GM18867 (cell line): ENCODE data around the gene FAM151A.
A peak's percentile ranks its signal among the peaks of the same experiment; 100 is the strongest.

Source experiments
- ATAC-seq: cut with Tn5 transposase; IDR thresholded peaks from one replicate; pipeline ENCODE4 v1.9.1; 2021; ENCODE audit warnings: mild to moderate bottlenecking, moderate library complexity; ENCODE audit not compliant: unreplicated experiment

Gene FAM151A

DNA sequence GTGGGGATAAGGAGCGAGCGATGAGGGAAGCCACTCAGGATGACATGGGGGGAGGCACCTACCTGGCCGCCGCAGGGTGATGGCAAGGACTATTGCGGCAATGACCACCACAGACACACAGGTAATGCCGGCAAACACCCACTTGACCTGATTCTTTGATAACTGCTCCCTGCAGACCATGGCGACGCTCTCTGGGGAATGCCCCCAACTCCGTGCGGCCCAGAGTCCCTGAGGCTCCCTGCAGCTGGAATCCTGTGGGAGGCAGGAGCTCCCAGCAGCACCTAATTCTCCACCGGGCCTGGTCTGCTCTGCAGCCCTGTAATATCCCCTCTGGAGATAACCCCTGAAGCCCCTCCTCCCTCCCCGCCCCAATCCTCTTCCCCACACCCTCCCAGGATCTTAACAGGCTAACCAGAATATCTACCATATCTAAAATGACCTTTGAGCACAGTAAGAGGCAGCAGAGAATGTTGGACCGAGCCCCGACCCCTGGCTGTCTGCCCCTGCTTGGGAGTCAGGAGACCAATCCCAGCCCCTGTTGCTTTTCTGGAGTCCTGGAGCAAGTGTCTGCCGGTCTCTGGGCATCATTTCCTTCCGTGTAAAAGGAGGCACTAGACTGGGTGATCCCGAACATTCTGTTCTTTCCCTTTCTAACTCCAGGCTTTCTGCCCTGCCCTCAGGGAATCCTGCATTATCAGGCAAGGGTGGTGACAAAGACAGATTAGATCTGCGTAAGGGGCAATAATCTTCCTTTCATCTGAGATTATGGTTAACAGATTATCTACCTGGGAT is at the start of gene FAM151A:
Gene FAM151A (minus strand): TSS at position 310 of the 792 bp plus-strand sequence. CDS start 130 bp downstream, at position 180.
- ATAC-seq = no peak

GRCh38 chr1:54671985-54672608 is 48.8 kb upstream of the FAM151A start:
- ATAC-seq = peak; percentile 54

DNA sequence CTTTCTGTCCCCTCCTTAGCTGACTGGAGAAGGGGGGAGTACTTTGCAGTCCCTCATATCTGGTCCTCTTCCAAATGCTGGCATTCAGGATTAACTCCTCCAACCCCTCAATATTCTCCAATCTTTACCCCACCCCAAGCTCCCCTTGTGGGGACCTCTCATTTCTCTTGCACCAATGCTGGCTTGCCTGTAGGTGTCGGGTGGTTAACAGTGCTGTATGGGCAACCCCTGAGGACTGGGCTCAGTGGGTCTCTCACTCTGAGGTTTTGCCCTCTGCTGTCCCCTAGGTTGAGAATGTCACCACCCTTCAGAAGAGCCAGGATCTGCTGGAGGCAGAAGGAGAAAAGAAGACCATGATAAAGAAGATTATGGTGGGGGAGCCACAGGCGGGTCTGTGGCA is 45.2 kb upstream of the FAM151A start:
- no peak for ATAC-seq

GRCh38 chr1:54667797-54668196 is 44.5 kb upstream of the FAM151A start:
- no peak for ATAC-seq

DNA sequence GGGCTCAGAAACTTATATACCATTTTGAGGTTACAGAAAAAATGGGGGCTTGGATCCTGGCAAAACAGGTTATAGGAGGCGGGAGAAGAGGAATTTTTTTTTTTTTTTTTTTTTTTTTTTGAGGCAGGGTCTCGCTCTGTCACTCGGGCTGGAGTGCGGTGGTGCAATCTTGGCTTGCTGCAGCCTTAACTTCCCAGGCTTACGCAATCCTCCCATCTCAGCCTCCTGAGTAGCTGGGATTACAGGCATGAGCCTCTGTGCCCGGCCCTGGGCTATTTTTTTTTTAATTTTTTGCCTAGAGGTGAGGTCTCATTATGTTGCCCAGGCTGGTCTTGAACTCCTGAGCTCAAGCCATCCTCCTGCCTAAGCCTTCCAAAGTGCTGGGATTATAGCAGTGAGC is 43.0 kb upstream of the FAM151A start:
- ATAC-seq = no peak

DNA sequence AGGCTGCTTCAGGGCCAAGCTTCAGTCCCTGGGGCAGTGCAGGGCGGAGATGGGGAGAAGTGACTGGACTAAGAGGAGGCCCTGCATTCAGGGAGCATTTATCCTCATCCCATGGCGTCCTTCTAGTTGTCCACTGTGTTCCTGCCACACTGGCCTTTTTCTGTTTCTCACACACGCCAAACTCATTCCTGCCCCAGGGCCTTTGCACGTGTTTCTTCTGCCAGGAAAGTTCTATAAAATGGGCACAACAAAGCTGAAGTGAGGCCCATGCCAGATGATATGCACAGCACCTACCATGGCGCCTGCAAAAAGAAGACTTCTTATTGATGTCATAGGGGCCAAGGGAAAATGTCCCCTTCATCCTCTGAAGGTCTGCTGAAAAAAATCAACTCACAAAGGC is 42.5 kb upstream of the FAM151A start:
- no peak for ATAC-seq

- ATAC-seq = no peak
Measured at GRCh38 chr1:54664364-54664763, 41.0 kb upstream of the FAM151A start.

DNA sequence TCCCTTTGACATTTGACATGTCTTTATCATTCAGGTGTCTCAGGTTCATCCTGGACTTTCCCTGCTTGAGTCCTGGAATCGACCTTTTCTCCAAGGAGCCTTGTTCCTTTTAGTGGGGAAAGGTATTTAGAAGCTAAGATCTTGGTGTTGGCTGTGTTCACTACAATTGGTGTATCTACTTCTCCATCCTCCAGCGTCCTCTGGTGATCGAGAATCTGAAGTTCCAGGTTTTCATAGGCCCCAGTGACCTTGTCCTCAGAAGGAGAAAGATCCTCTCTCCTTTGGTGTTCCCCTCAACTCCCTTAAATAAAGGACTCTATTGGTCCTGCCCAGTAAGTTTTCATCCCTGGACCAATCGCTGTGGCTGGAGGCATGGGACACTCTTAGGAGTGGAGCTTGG is 40.4 kb upstream of the FAM151A start:
- ATAC-seq = no peak

GRCh38 chr1:54658164-54658913 is 35.0 kb upstream of the FAM151A start:
- ATAC-seq = no peak

GRCh38 chr1:54653036-54653435 is 29.7 kb upstream of the FAM151A start:
- ATAC-seq = no peak

DNA sequence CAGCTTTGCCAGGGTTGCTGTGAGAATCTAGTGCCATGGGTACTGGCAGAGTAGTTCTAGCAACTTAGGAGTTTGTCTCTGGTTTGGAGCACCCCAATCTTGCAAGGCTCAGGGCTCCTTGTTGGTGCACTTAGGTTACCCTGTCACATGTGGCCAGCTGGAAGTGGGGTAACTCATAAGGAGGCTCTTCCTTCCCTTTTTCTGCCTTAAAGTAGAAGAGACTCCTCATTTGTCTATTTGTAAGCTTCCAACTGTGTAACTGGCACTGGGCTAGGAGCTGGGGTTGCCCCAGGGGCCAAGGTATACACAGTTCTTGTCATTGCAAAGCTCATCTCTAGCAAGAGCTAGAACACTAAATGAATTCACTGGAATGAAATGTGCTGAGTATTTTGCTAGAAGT is 28.8 kb upstream of the FAM151A start:
- ATAC-seq = no peak

GRCh38 chr1:54651608-54652007 is 28.3 kb upstream of the FAM151A start:
- no peak for ATAC-seq

DNA sequence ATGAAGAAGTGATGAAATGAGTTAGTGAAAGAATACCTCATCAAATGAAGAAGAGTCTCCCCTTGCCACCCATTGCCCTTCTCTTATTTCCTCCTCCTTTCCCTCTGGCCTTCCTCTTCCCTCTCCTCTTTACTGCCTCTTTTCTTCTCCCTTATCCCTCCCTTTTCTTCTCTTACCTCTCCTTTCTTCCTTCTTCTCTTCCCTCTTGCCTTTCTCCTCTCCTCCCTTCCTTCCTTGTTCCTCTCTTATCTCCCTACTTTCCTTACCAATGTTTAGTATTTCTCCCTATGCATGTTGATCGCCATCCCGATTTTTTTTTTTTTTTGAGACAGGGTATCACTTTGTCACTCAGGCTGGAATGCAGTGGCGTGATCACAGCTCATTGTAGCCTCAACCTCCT is 27.1 kb upstream of the FAM151A start:
- no peak for ATAC-seq

DNA sequence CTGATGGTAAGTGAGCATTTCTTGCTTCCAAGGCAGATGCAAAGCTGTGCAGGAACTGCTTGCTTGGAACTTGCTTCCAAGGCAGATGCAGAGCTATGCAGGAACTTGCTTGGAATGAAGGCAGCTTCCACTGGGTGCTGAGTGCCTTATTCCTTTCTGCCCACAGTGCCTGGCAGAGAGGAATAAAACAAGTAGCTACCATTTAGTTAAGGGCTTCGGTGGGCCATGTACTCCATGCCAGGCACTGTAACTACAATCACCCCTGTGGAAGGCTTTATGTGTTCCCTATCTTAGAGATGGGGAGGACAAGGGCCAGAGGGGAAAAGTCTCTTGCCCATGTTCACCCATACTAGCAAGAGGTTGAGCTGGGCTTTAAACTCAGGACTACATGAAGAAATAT is 26.6 kb upstream of the FAM151A start:
- no peak for ATAC-seq

DNA sequence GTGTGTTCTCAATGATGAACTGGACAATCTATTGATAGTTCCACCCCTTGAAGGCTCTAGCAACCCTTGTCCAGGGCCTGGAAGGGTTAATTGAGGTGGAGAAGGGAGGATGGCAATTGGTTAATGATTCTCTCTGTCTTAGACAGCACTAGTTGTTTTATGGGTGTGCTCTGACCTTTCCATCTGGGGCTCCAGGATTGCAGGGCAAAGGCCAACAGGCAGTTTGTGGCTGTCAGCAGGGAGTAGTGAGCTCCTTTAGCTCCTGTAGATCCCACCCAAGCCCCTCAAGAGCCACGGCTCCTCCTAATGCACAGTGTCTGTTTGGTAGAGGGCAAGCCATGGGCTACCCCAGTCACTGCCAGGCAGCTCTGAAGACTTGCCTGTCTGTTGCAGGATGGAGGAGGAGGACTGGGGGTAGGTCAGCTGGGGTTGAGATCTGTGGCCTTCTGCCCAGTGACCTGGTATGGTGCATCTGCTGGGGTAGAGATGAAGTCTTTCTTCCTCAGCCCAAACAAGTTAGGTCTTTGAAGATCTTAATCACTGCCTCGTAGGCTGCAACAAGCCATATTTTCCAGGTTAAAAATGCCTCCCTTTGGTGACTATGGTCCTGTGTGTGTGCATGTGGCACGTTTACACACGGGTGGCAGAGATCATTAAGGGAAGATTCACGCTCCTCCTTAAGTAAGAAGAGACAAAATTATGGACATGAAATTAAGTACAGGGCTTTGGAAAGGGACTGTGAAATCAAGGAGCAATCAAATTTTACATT is 26.0 kb upstream of the FAM151A start:
- no peak for ATAC-seq

- ATAC-seq = no peak
Measured at GRCh38 chr1:54645806-54646676, 22.7 kb upstream of the FAM151A start.

- no peak for ATAC-seq
Measured at GRCh38 chr1:54643736-54644135, 20.4 kb upstream of the FAM151A start.

- ATAC-seq = no peak
Measured at GRCh38 chr1:54640863-54641836, 17.8 kb upstream of the FAM151A start, which contains the start of gene MROH7. TSS of gene MROH7 (plus strand) at chr1:54641786. CDS start at chr1:54652927, 11,141 bp downstream.

GRCh38 chr1:54640361-54640760 is 17.0 kb upstream of the FAM151A start:
- no peak for ATAC-seq
